Activated T-cell treated with anti-CD3 and anti-CD28 coated beads, Interleukin-2, amount 50 U/mL, for 72 hours (primary cell): ENCODE results near the gene KLHDC10. TPM values are rescaled to one million over a fixed set of nuclear protein-coding genes. Genes with fewer than 3 reads are reported as not detected.
"Not testable (repeated sequence)": the region's sequence is repeated elsewhere in the genome, so short reads cannot be mapped to it uniquely, and the experiment has no call there.

Experiments
- ATAC-seq, 2 donors: fragments of 150-1000 bp; cut with Tn5 transposase; replicated peaks in 1 of 2; 2 replicates each; pipeline ENCODE4 v1.10.0; 2021; ENCODE audit warnings: moderate library complexity in 2 of 2, mild to moderate bottlenecking in 1 of 2
- DNase-seq, 2 donors: peaks; one replicate each; pipeline ENCODE4 v3.0.0; 2021 to 2022; ENCODE audit warnings: mixed read lengths in 1 of 2
- H3K27ac Mint-ChIP-seq: one replicate; pipeline ENCODE4 v1.8.0; 2022; ENCODE audit warnings: mild to moderate bottlenecking, moderate library complexity, mixed read lengths
- H3K27me3 Mint-ChIP-seq: one replicate; pipeline ENCODE4 v1.8.0; 2022; ENCODE audit warnings: low read depth, mixed read lengths
- H3K36me3 Mint-ChIP-seq, 2 donors: one replicate each; pipeline ENCODE4 v1.8.0; 2022; ENCODE audit warnings: mixed read lengths in 2 of 2, mild to moderate bottlenecking in 1 of 2; ENCODE audit not compliant: insufficient read depth in 2 of 2
- H3K4me1 Mint-ChIP-seq: one replicate; pipeline ENCODE4 v1.8.0; 2022; ENCODE audit warnings: low read depth, mixed read lengths
- H3K4me3 Mint-ChIP-seq, 2 donors: one replicate each; pipeline ENCODE4 v1.8.0; 2022; ENCODE audit warnings: mild to moderate bottlenecking in 2 of 2, mixed read lengths in 2 of 2, moderate library complexity in 2 of 2
- H3K9me3 Mint-ChIP-seq, 2 donors: one replicate each; pipeline ENCODE4 v1.8.0; 2022; ENCODE audit warnings: mixed read lengths in 2 of 2
- total RNA-seq, 2 donors: library from RNA; stranded (reverse); gene quantifications; one replicate each; pipeline ENCODE4 v1.2.3, GENCODE V29; 2022

KLHDC10 gene
- total RNA-seq, 2 donors from 2014 or later: 21.7 to 23.1 TPM

- Mint-ChIP-seq H3K36me3 (no peaks in the 10 kb centered on the region), H3K27me3 (no peaks in the 10 kb centered on the region), H3K9me3 (no peaks in the 10 kb centered on the region), H3K4me1 (peaks cover 6% of the 10 kb centered on the region), H3K4me3 (no peak overlapping the region), H3K27ac (no peak overlapping the region)
- no peak for ATAC-seq
- no peak for DNase-seq
These were observed 43.6 kb downstream of the KLHDC10 start for GRCh38 chr7:130113887-130114286.

GRCh38 chr7:130114374-130114773, 44.0 kb downstream of the KLHDC10 start:
- H3K4me3 Mint-ChIP-seq: no peak overlapping the region
- no peaks in the 10 kb centered on the region for H3K36me3 Mint-ChIP-seq
- no peaks in the 10 kb centered on the region for H3K9me3 Mint-ChIP-seq
- H3K27ac Mint-ChIP-seq: no peak overlapping the region
- no peak for DNase-seq
- no peaks in the 10 kb centered on the region for H3K27me3 Mint-ChIP-seq
- ATAC-seq: no peak
- H3K4me1 Mint-ChIP-seq: peaks cover 6% of the 10 kb centered on the region

GRCh38 chr7:130114776-130115175, 44.4 kb downstream of the KLHDC10 start:
- H3K36me3 Mint-ChIP-seq: no peaks in the 10 kb centered on the region
- ATAC-seq (no peak), DNase-seq (no peak)
- no peaks in the 10 kb centered on the region for H3K9me3 Mint-ChIP-seq
- peaks cover 6% of the 10 kb centered on the region for H3K4me1 Mint-ChIP-seq
- H3K4me3 Mint-ChIP-seq: no peak overlapping the region
- no peak overlapping the region for H3K27ac Mint-ChIP-seq
- H3K27me3 Mint-ChIP-seq: no peaks in the 10 kb centered on the region

- H3K9me3 Mint-ChIP-seq: no peaks in the 10 kb centered on the region
- ATAC-seq (no peak), DNase-seq (no peak)
- H3K27me3 Mint-ChIP-seq: no peaks in the 10 kb centered on the region
- H3K36me3 Mint-ChIP-seq: peaks cover 0 to 5% of the 10 kb centered on the region in 2 donors
- H3K4me3 Mint-ChIP-seq: no peak overlapping the region
- peaks cover 6% of the 10 kb centered on the region for H3K4me1 Mint-ChIP-seq
- no peak overlapping the region for H3K27ac Mint-ChIP-seq
These were observed 48.0 kb downstream of the KLHDC10 start for GRCh38 chr7:130118294-130118693.

GRCh38 chr7:130118801-130119200, 48.5 kb downstream of the KLHDC10 start:
- H3K27ac Mint-ChIP-seq: no peak overlapping the region
- H3K27me3 Mint-ChIP-seq: no peaks in the 10 kb centered on the region
- ATAC-seq (no peak), DNase-seq (no peak)
- peaks cover 0 to 5% of the 10 kb centered on the region in 2 donors for H3K36me3 Mint-ChIP-seq
- no peaks in the 10 kb centered on the region for H3K9me3 Mint-ChIP-seq
- peaks cover 6% of the 10 kb centered on the region for H3K4me1 Mint-ChIP-seq
- no peak overlapping the region for H3K4me3 Mint-ChIP-seq

GRCh38 chr7:130123501-130123900, 53.2 kb downstream of the KLHDC10 start:
- peaks cover 1% of the 10 kb centered on the region for H3K4me1 Mint-ChIP-seq
- H3K36me3 Mint-ChIP-seq: peaks cover 3 to 5% of the 10 kb centered on the region in 2 donors
- no peak overlapping the region for H3K4me3 Mint-ChIP-seq
- DNase-seq (no peak), ATAC-seq (no peak)
- H3K9me3 Mint-ChIP-seq: no peaks in the 10 kb centered on the region
- no peaks in the 10 kb centered on the region for H3K27me3 Mint-ChIP-seq
- H3K27ac Mint-ChIP-seq: no peak overlapping the region

GRCh38 chr7:130124711-130125110, 54.4 kb downstream of the KLHDC10 start:
- Mint-ChIP-seq H3K4me3 (no peak overlapping the region), H3K27me3 (no peaks in the 10 kb centered on the region), H3K27ac (no peak overlapping the region), H3K9me3 (no peaks in the 10 kb centered on the region), H3K36me3 (peaks cover 4 to 5% of the 10 kb centered on the region in 2 donors), H3K4me1 (no peaks in the 10 kb centered on the region)
- no peak for ATAC-seq
- DNase-seq: no peak

GRCh38 chr7:130126840-130127239, 56.5 kb downstream of the KLHDC10 start:
- not testable (repeated sequence) for H3K9me3 Mint-ChIP-seq, H3K4me3 Mint-ChIP-seq, DNase-seq, H3K27me3 Mint-ChIP-seq, H3K4me1 Mint-ChIP-seq, ATAC-seq, H3K27ac Mint-ChIP-seq, H3K36me3 Mint-ChIP-seq

GRCh38 chr7:130127404-130127803, 57.1 kb downstream of the KLHDC10 start:
- no peak overlapping the region for H3K4me3 Mint-ChIP-seq
- H3K27me3 Mint-ChIP-seq: no peaks in the 10 kb centered on the region
- H3K4me1 Mint-ChIP-seq: no peaks in the 10 kb centered on the region
- no peak overlapping the region for H3K27ac Mint-ChIP-seq
- ATAC-seq: no peak
- no peak for DNase-seq
- H3K9me3 Mint-ChIP-seq: no peaks in the 10 kb centered on the region
- H3K36me3 Mint-ChIP-seq: peaks cover 4 to 7% of the 10 kb centered on the region in 2 donors

- peak overlapping the region; percentile 38 for H3K27ac Mint-ChIP-seq
- no peaks in the 10 kb centered on the region for H3K4me1 Mint-ChIP-seq
- H3K9me3 Mint-ChIP-seq: no peaks in the 10 kb centered on the region
- H3K36me3 Mint-ChIP-seq: peaks cover 3 to 4% of the 10 kb centered on the region in 2 donors
- no peak overlapping the region for H3K4me3 Mint-ChIP-seq
- ATAC-seq: no peak
- H3K27me3 Mint-ChIP-seq: no peaks in the 10 kb centered on the region
- no peak for DNase-seq
These were observed 57.5 kb downstream of the KLHDC10 start for GRCh38 chr7:130127821-130128317.

- Mint-ChIP-seq H3K27me3 (no peaks in the 10 kb centered on the region), H3K4me1 (no peaks in the 10 kb centered on the region), H3K9me3 (no peaks in the 10 kb centered on the region), H3K27ac (no peak overlapping the region), H3K4me3 (no peak overlapping the region), H3K36me3 (peaks cover 2 to 4% of the 10 kb centered on the region in 2 donors)
- DNase-seq (no peak), ATAC-seq (no peak)
These were observed 58.7 kb downstream of the KLHDC10 start for GRCh38 chr7:130129011-130129411.

GRCh38 chr7:130131191-130131834, 61.0 kb downstream of the KLHDC10 start:
- no peak for ATAC-seq
- no peaks in the 10 kb centered on the region for H3K9me3 Mint-ChIP-seq
- peaks cover 10% of the 10 kb centered on the region for H3K4me1 Mint-ChIP-seq
- H3K36me3 Mint-ChIP-seq: peaks cover 2 to 4% of the 10 kb centered on the region in 2 donors
- DNase-seq: no peak
- H3K27me3 Mint-ChIP-seq: no peaks in the 10 kb centered on the region
- H3K4me3 Mint-ChIP-seq: no peak overlapping the region
- H3K27ac Mint-ChIP-seq: no peak overlapping the region

- H3K27ac Mint-ChIP-seq: no peak overlapping the region
- no peak overlapping the region for H3K4me3 Mint-ChIP-seq
- no peak for DNase-seq
- peaks cover 18% of the 10 kb centered on the region for H3K4me1 Mint-ChIP-seq
- no peaks in the 10 kb centered on the region for H3K27me3 Mint-ChIP-seq
- peaks cover 2 to 4% of the 10 kb centered on the region in 2 donors for H3K36me3 Mint-ChIP-seq
- ATAC-seq: no peak
- H3K9me3 Mint-ChIP-seq: no peaks in the 10 kb centered on the region
These were observed 61.9 kb downstream of the KLHDC10 start for GRCh38 chr7:130131964-130132875.
